Fibroblast of peridontal ligament (primary cell): ENCODE results near the gene TMEM106C.

ENCODE experiments used
- DNase-seq: peaks from one replicate; pipeline ENCODE4 v3.0.0-alpha.2; 2010; ENCODE audit errors: extremely low read depth

The TMEM106C gene

GRCh38 chr12:48016373-48017020 is 53.1 kb downstream of the TMEM106C start:
- DNase-seq = no peak

GRCh38 chr12:48017496-48017895 is 54.1 kb downstream of the TMEM106C start:
- DNase-seq = no peak

- no peak for DNase-seq
These were observed 54.7 kb downstream of the TMEM106C start for GRCh38 chr12:48017921-48018617.
